Esophagus muscularis mucosa (tissue), 4 donors: ENCODE measurements around the gene DUSP6. TPM values are rescaled to one million over a fixed set of nuclear protein-coding genes. Genes with fewer than 3 reads are reported as not detected.

ENCODE experiments used
- DNase-seq: peaks from one replicate; pipeline ENCODE4 v3.0.0-alpha.2; 2017; ENCODE audit errors: extremely low spot score
- H3K27ac ChIP-seq, 4 donors: fragments of 200-600 bp; sonication (generic); replicated peaks in 1 of 4; 1 replicate in 3 of 4; 2 replicates in 1 of 4; pipeline ENCODE4 v1.5.1; 2016 to 2019; ENCODE audit warnings: mild to moderate bottlenecking in 1 of 4
- H3K27me3 ChIP-seq, 4 donors: fragments of 200-600 bp; sonication (generic); one replicate each; pipeline versions ENCODE4 v1.5.1 to v1.6.0; 2016 to 2019
- H3K36me3 ChIP-seq, 4 donors: fragments of 200-600 bp; sonication (generic); one replicate each; pipeline ENCODE4 v1.5.1; 2016 to 2019
- H3K4me1 ChIP-seq, 4 donors: fragments of 200-600 bp; sonication (generic); one replicate each; pipeline ENCODE4 v1.5.1; 2016 to 2019
- H3K4me3 ChIP-seq, 4 donors: fragments of 200-600 bp; sonication (generic); 1 replicate in 2 of 4; 2 replicates in 2 of 4; pipeline ENCODE4 v1.5.1; 2016 to 2019; ENCODE audit warnings: mild to moderate bottlenecking in 4 of 4, moderate library complexity in 1 of 4
- H3K9me3 ChIP-seq, 4 donors: fragments of 200-600 bp; sonication (generic); 1 replicate in 3 of 4; 2 replicates in 1 of 4; pipeline ENCODE4 v1.5.1; 2016 to 2019
- CTCF ChIP-seq, 3 experiments: fragments of 200-600 bp in 2 of 3; fragments of 450-650 bp in 1 of 3; sonication (generic) in 2 of 3; IDR thresholded peaks; one replicate each; pipeline ENCODE4 v1.5.1; 2017 to 2019; ENCODE audit warnings: antibody characterized with exemption in 3 of 3, mild to moderate bottlenecking in 2 of 3, moderate library complexity in 1 of 3
- EP300 ChIP-seq: sonication (generic); formaldehyde crosslinking; IDR thresholded peaks from one replicate; pipeline ENCODE4 v1.6.1; 2017; ENCODE audit warnings: antibody characterized with exemption
- POLR2A ChIP-seq: fragments of 450-650 bp; IDR thresholded peaks from one replicate; pipeline ENCODE4 v1.6.1; 2017; ENCODE audit warnings: antibody characterized with exemption, moderate library complexity, mild to moderate bottlenecking, low read depth
- POLR2AphosphoS5 ChIP-seq, 2 donors: sonication (generic); formaldehyde crosslinking; IDR thresholded peaks; one replicate each; pipeline ENCODE4 v1.6.1; 2017; ENCODE audit warnings: antibody characterized with exemption in 2 of 2
- WGBS: methylation state at CpG from one replicate; pipeline ENCODE4 v1.1.5; 2018; 5-methylcytosine and 5-hydroxymethylcytosine counted together
- intact Hi-C: fragments of 100-400 bp; cut with DNase I; formaldehyde crosslinking; loops from one replicate; pipeline ENCODE4 v1.15.1; 2023
- total RNA-seq, 4 donors: library from RNA; depleted of rRNA; stranded (reverse); fragments of >200 nt; gene quantifications; one replicate each; pipeline versions ENCODE4 v1.1.0 to v1.2.1, GENCODE V29; 2016

Gene DUSP6
- total RNA-seq, 4 donors from 2014 or later = 62.2 to 108 (median 77.4) TPM

DNA sequence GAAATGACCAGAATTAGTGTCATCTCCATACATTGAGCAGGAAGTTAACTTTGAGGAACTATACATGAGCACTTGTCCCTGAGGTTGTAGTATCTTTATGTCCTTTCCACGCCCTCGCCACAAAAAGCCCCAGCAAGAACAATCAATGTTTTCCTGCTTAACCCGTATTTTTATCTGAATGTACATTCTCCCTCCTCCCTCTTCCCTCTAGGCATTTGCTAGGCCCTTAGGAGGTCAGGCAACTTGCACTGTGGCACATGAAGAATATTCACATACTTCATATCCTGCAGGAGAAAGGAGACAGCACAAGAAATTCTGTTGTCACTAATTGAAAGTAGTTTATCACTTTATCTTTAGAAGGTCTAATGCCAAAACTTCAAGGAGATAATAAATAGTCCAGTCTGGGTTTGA, 18.1 kb upstream of the DUSP6 start:
- intact Hi-C loops = no loop called here
- no peaks in the 10 kb centered on the region for H3K9me3 ChIP-seq
- H3K27me3 ChIP-seq = no peaks in the 10 kb centered on the region
- peaks cover 29 to 69% (median 59%) of the 10 kb centered on the region in 4 donors for H3K4me1 ChIP-seq
- H3K27ac ChIP-seq = no peak overlapping the region
- no peak for DNase-seq
- H3K36me3 ChIP-seq = no peaks in the 10 kb centered on the region
- WGBS = 81% methylated on average over 3 of the region's 3 CpGs
- no peak overlapping the region for H3K4me3 ChIP-seq
- TF ChIP-seq POLR2A (no peak), EP300 (no peak), CTCF (IDR thresholded peaks at IDR 0.05) (no peak), POLR2AphosphoS5 (IDR thresholded peaks at IDR 0.05) (no peak)

DNA sequence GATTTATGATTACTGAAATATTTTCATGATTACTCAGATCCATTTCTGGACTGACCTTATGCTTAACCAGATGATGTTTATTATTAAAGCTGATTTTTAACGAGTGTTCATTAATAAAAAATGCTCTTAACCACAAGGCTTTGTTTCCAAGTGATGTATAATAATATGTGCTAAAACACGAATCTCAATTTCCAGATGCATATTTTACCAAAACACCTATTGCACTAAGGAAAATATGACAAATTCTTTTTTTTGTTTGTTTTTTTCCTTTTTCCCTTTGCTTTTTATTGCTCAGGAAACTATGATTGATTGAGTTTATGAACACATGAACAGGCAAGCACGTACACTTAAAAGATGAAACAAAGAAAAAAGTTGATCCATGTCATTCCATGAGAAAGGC, 16.9 kb upstream of the DUSP6 start:
- DNase-seq = no peak
- intact Hi-C loops = no loop called here
- Histone ChIP-seq H3K4me1 (peaks cover 28 to 63% (median 56%) of the 10 kb centered on the region in 4 donors), H3K4me3 (no peak overlapping the region), H3K36me3 (no peaks in the 10 kb centered on the region), H3K27ac (peak overlapping the region in 1 of 4 donors; percentile 16), H3K27me3 (no peaks in the 10 kb centered on the region), H3K9me3 (no peaks in the 10 kb centered on the region)
- no peak for TF ChIP-seq POLR2A
- no peak for TF ChIP-seq EP300
- TF ChIP-seq CTCF (IDR thresholded peaks at IDR 0.05) = no peak
- TF ChIP-seq POLR2AphosphoS5 (IDR thresholded peaks at IDR 0.05) = no peak
- 59% methylated on average over 3 of the region's 3 CpGs for WGBS

- intact Hi-C loops = no loop called here
- Histone ChIP-seq H3K36me3 (no peaks in the 10 kb centered on the region), H3K27ac (peak overlapping the region in 1 of 4 donors; percentile 14), H3K27me3 (no peaks in the 10 kb centered on the region), H3K4me1 (peaks cover 27 to 63% (median 56%) of the 10 kb centered on the region in 4 donors), H3K4me3 (no peak overlapping the region), H3K9me3 (no peaks in the 10 kb centered on the region)
- no peak for DNase-seq
- 89% methylated on average over 4 of the region's 4 CpGs for WGBS
- TF ChIP-seq POLR2AphosphoS5 (IDR thresholded peaks at IDR 0.05) (no peak), POLR2A (no peak), CTCF (IDR thresholded peaks at IDR 0.05) (no peak), EP300 (no peak)
Measured at GRCh38 chr12:89368391-89368790, 16.1 kb upstream of the DUSP6 start.

DNA sequence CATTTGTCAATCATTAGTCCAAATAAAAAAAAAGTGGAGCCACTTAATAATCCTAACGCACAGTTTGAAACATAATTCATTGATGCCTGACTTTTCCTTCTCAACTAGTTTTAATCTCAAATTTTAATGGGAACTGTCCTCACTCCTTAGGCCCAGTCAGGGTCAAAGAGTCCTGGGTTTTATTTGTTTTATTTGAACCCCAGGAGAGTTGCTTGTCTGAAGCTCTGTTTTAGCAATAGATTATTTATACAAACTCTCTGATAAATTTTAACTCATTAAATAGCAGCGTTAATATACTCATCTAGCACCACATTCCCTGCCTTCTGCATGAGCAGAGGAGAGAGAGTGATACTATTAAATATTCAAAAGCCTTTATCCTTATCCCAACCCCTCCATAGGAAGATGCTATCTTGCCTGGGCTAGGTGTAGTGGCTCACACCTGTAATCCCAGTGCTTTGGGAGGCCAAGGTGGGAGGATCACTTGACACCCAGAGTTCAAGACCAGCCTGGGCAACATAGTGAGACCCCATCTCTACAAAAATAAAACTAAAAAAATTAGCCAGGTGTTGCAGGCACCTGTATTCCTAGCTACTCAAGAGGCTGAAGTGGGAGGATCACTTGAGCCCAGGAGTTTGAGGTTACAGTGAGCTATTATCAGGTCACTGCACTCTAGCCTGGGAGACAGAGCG, 14.5 kb upstream of the DUSP6 start:
- Histone ChIP-seq H3K4me3 (no peak overlapping the region), H3K4me1 (peaks cover 21 to 62% (median 53%) of the 10 kb centered on the region in 4 donors), H3K27ac (no peak overlapping the region), H3K27me3 (no peaks in the 10 kb centered on the region), H3K9me3 (no peaks in the 10 kb centered on the region), H3K36me3 (peaks cover 0 to 8% (median 0%) of the 10 kb centered on the region in 4 donors)
- WGBS = 92% methylated on average over 3 of the region's 3 CpGs
- intact Hi-C loops = no loop called here
- TF ChIP-seq POLR2AphosphoS5 (IDR thresholded peaks at IDR 0.05) = no peak
- no peak for TF ChIP-seq CTCF (IDR thresholded peaks at IDR 0.05)
- no peak for TF ChIP-seq EP300
- no peak for TF ChIP-seq POLR2A
- DNase-seq = no peak
